GM12892 (cell line): ENCODE results near the gene KLK14.

ENCODE experiments used
- POLR2AphosphoS5 ChIP-seq: IDR thresholded peaks from 2 replicates; pipeline ENCODE4 v1.6.1; 2011; ENCODE audit warnings: low read depth, low read length, control low read depth
- TAF1 ChIP-seq: IDR thresholded peaks from 2 replicates; pipeline ENCODE4 v1.6.1; 2011; ENCODE audit warnings: low read depth, mild to moderate bottlenecking, control low read depth, low read length, borderline replicate concordance

GRCh38 chr19:51043497-51043896, 39.2 kb downstream of the KLK14 start:
- TF ChIP-seq POLR2AphosphoS5, result no peak
- no peak for TF ChIP-seq TAF1
